Measurements from ENCODE around the gene SOX6.

SOX6 gene

DNA sequence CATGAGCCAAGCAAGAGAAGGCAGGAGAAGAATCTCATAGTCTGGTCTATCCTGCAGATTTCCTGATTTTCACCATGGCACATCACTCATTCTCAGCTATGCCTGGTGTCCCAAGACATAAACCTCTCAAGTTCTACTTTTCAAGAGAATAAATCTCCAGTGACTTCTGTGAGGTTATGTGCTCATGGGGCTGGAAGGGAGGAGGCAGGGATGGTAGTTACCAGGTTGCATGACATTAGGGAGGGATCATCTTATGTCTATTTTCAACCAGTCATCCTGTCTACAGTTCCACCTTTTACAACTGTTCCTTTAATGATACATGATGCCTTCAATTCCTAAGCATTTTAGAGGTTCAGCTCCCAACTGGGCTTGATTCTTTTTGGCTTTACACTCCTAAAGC, 297.7 kb downstream of the SOX6 start:
- H2AFZ ChIP-seq (ENCODE audit: low read length): no peak overlapping the region
- TF ChIP-seq EZH2phosphoT487 (IDR thresholded peaks at IDR 0.05; ENCODE audit: low read length) (no peak), EZH2 (optimal IDR thresholded peaks at IDR 0.05; ENCODE audit: low read depth, low read length) (no peak)
- TF ChIP-seq, protein P1, sequence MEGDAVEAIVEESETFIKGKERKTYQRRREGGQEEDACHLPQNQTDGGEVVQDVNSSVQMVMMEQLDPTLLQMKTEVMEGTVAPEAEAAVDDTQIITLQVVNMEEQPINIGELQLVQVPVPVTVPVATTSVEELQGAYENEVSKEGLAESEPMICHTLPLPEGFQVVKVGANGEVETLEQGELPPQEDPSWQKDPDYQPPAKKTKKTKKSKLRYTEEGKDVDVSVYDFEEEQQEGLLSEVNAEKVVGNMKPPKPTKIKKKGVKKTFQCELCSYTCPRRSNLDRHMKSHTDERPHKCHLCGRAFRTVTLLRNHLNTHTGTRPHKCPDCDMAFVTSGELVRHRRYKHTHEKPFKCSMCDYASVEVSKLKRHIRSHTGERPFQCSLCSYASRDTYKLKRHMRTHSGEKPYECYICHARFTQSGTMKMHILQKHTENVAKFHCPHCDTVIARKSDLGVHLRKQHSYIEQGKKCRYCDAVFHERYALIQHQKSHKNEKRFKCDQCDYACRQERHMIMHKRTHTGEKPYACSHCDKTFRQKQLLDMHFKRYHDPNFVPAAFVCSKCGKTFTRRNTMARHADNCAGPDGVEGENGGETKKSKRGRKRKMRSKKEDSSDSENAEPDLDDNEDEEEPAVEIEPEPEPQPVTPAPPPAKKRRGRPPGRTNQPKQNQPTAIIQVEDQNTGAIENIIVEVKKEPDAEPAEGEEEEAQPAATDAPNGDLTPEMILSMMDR (IDR thresholded peaks at IDR 0.05; ENCODE audit: low read length): no peak
- H3K27me3 ChIP-seq (replicated peaks; ENCODE audit: insufficient read depth, low read length): no peaks in the 10 kb centered on the region
- no peak overlapping the region for H3K27ac ChIP-seq (ENCODE audit: low read length)
- no peak for DNase-seq
- H3K36me3 ChIP-seq (replicated peaks; ENCODE audit: insufficient read depth, low read length): no peaks in the 10 kb centered on the region
- H3K4me3 ChIP-seq (ENCODE audit: low read length): no peak overlapping the region
- H4K20me1 ChIP-seq (ENCODE audit: insufficient read depth, low read length): no peaks in the 10 kb centered on the region
- no peaks in the 10 kb centered on the region for H3K9me2 ChIP-seq (replicated peaks; ENCODE audit: insufficient read depth, low read length)
- no peaks in the 10 kb centered on the region for H3F3A ChIP-seq (ENCODE audit: insufficient read depth, low read length)
- no peaks in the 10 kb centered on the region for H3K4me1 ChIP-seq (ENCODE audit: low read length)
- no peak overlapping the region for H3K9ac ChIP-seq (ENCODE audit: low read length)
- H3K79me2 ChIP-seq (ENCODE audit: low read length): no peaks in the 10 kb centered on the region
- H3K4me2 ChIP-seq (ENCODE audit: low read depth, low read length): no peak overlapping the region
- H3K9me3 ChIP-seq (replicated peaks; ENCODE audit: insufficient read depth, low read length): no peaks in the 10 kb centered on the region

DNA sequence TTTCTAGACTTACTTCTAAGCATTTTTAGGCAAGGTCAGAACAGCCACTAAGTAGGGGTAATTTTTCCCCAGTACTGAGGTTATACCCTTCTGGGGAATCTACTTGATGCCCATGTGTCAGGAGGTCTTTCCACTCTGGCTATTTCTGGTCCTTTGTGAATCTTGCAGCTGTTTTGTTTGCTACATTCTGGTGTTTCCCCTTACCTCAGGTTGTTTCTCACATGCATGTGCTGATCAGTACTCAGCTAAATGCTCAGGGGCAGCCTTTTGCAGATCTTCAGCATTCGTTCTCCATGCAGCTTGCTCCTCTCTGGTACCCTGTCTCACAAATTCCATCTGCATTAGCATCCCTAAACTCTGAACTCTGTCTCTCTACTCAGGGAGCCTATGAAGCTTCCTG, 303.6 kb downstream of the SOX6 start:
- peak; percentile 35 for DNase-seq

DNA sequence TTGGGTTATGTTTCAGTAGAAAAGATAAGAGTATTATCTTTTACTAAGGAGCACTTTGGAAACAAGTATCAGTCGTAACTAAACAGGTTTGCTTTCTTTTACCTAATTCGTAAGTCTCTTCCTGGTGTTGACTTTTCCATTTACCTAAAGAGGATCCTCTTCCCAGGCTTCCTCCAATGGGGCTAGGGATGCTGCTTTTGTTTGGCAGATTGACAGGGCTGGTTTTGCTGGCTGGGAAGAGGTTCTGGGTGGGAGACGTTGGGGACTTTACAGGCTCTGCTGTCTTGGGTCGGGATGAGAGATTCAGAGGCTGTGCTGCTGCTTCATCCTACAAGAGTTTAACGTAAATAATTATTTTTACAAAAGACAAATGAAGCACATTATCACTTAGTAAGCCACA, 306.7 kb downstream of the SOX6 start:
- DNase-seq: no peak

More for the DNA sequence above, 303.6 kb downstream of the SOX6 start:
- Histone ChIP-seq H3K4me1 (ENCODE audit: low read length) (no peaks in the 10 kb centered on the region), H3K27me3 (replicated peaks; ENCODE audit: insufficient read depth, low read length) (no peaks in the 10 kb centered on the region), H3K4me3 (ENCODE audit: low read length) (no peak overlapping the region), H4K20me1 (ENCODE audit: insufficient read depth, low read length) (no peaks in the 10 kb centered on the region), H3K9ac (ENCODE audit: low read length) (no peak overlapping the region), H3K36me3 (replicated peaks; ENCODE audit: insufficient read depth, low read length) (no peaks in the 10 kb centered on the region), H3K79me2 (ENCODE audit: low read length) (no peaks in the 10 kb centered on the region), H3F3A (ENCODE audit: insufficient read depth, low read length) (no peaks in the 10 kb centered on the region), H2AFZ (ENCODE audit: low read length) (no peak overlapping the region), H3K4me2 (ENCODE audit: low read depth, low read length) (no peak overlapping the region), H3K9me2 (replicated peaks; ENCODE audit: insufficient read depth, low read length) (no peaks in the 10 kb centered on the region), H3K9me3 (replicated peaks; ENCODE audit: insufficient read depth, low read length) (no peaks in the 10 kb centered on the region), H3K27ac (ENCODE audit: low read length) (no peak overlapping the region)
- TF ChIP-seq EZH2 (optimal IDR thresholded peaks at IDR 0.05; ENCODE audit: low read depth, low read length): no peak
- TF ChIP-seq EZH2phosphoT487 (IDR thresholded peaks at IDR 0.05; ENCODE audit: low read length): no peak

DNA sequence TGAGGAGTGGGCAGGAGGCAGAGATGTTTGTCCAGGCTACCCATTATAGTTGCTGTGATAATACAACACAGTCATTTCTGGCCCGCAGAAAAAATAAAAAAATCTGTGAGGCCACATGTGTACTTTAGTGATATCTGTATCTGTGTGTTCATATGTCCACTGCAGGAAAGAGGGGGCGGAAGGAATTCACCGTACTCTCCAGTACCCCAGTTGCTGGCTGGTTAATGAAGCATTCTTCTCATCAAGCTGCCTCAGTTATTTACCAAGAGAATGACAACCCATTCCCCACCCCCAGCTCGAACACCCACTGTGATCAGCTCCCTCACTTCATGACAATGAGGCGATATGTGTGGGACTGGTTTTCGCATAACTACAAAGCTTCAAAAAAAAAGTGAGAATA, 309.3 kb downstream of the SOX6 start:
- no peak overlapping the region for H3K4me2 ChIP-seq (ENCODE audit: low read depth, low read length)
- TF ChIP-seq EZH2phosphoT487 (IDR thresholded peaks at IDR 0.05; ENCODE audit: low read length) (no peak), EZH2 (optimal IDR thresholded peaks at IDR 0.05; ENCODE audit: low read depth, low read length) (no peak)
- TF ChIP-seq, protein P1 (IDR thresholded peaks at IDR 0.05; ENCODE audit: low read length): no peak
- no peaks in the 10 kb centered on the region for H3K9me3 ChIP-seq (replicated peaks; ENCODE audit: insufficient read depth, low read length)
- H3K27me3 ChIP-seq (replicated peaks; ENCODE audit: insufficient read depth, low read length): no peaks in the 10 kb centered on the region
- no peaks in the 10 kb centered on the region for H3F3A ChIP-seq (ENCODE audit: insufficient read depth, low read length)
- no peak overlapping the region for H3K27ac ChIP-seq (ENCODE audit: low read length)
- no peak overlapping the region for H3K9ac ChIP-seq (ENCODE audit: low read length)
- no peak for DNase-seq
- H3K4me1 ChIP-seq (ENCODE audit: low read length): no peaks in the 10 kb centered on the region
- no peak overlapping the region for H3K4me3 ChIP-seq (ENCODE audit: low read length)
- no peaks in the 10 kb centered on the region for H3K9me2 ChIP-seq (replicated peaks; ENCODE audit: insufficient read depth, low read length)
- H3K79me2 ChIP-seq (ENCODE audit: low read length): no peaks in the 10 kb centered on the region
- no peaks in the 10 kb centered on the region for H3K36me3 ChIP-seq (replicated peaks; ENCODE audit: insufficient read depth, low read length)
- H4K20me1 ChIP-seq (ENCODE audit: insufficient read depth, low read length): no peaks in the 10 kb centered on the region
- H2AFZ ChIP-seq (ENCODE audit: low read length): no peak overlapping the region

More for the DNA sequence above, 306.7 kb downstream of the SOX6 start:
- no peak overlapping the region for H3K9ac ChIP-seq (ENCODE audit: low read length)
- no peak overlapping the region for H3K27ac ChIP-seq (ENCODE audit: low read length)
- H3K36me3 ChIP-seq (replicated peaks; ENCODE audit: insufficient read depth, low read length): no peaks in the 10 kb centered on the region
- no peak overlapping the region for H3K4me2 ChIP-seq (ENCODE audit: low read depth, low read length)
- no peaks in the 10 kb centered on the region for H3K79me2 ChIP-seq (ENCODE audit: low read length)
- no peak overlapping the region for H2AFZ ChIP-seq (ENCODE audit: low read length)
- TF ChIP-seq, protein P1 (IDR thresholded peaks at IDR 0.05; ENCODE audit: low read length): no peak
- TF ChIP-seq EZH2phosphoT487 (IDR thresholded peaks at IDR 0.05; ENCODE audit: low read length): no peak
- no peak for TF ChIP-seq EZH2 (optimal IDR thresholded peaks at IDR 0.05; ENCODE audit: low read depth, low read length)
- no peaks in the 10 kb centered on the region for H3K27me3 ChIP-seq (replicated peaks; ENCODE audit: insufficient read depth, low read length)
- H3K4me1 ChIP-seq (ENCODE audit: low read length): no peaks in the 10 kb centered on the region
- no peaks in the 10 kb centered on the region for H3K9me2 ChIP-seq (replicated peaks; ENCODE audit: insufficient read depth, low read length)
- H3F3A ChIP-seq (ENCODE audit: insufficient read depth, low read length): no peaks in the 10 kb centered on the region
- H4K20me1 ChIP-seq (ENCODE audit: insufficient read depth, low read length): no peaks in the 10 kb centered on the region
- no peak overlapping the region for H3K4me3 ChIP-seq (ENCODE audit: low read length)
- H3K9me3 ChIP-seq (replicated peaks; ENCODE audit: insufficient read depth, low read length): no peaks in the 10 kb centered on the region

Data from MM.1S (cell line).